Kidney glomerular epithelial cell (primary cell): ENCODE results near the gene HLX.

Source experiments
- DNase-seq: peaks from one replicate; lab custom pipeline; 2025; lab: John Stamatoyannopoulos, UW

The HLX gene

DNA sequence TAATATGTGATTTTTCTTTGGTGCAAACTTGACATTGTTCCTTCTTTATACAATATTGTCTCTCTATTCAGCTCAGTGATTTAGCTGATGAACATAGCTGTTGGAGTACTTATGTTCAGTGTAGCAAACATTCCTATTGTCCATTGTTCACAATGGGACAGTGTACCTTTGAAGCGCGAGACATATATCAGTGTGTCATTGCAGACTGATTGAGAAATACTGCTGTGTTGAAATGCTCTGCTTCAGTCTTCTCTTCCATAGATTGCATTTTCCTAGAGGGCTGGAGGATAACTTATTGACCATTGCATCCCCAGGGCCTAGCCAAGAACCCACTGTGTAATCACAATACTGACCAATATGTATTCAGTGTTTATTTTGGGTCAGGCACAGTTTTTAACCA, 46.5 kb downstream of the HLX start:
- no peak for DNase-seq

DNA sequence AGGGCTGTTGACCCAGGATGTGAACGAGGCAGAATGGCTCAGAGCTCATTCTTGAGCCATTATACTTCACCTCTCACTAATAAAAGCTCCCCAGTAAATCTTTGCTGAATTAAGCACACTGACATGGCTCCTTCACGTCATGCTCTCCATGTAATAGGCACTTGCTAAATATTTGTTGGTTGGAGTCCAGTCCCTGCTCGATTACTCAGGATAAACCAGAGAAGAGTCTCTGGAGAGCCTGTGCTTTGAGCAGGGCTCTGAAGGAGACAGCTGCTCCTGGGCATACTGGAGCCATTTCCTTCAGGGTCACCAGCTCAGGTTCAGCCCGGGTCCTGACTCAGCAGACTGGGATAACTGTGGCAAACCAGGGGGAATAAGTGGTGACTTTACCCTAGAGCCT, 46.9 kb downstream of the HLX start:
- no peak for DNase-seq

- no peak for DNase-seq
These were observed 48.2 kb downstream of the HLX start for GRCh38 chr1:220927442-220927841.

- DNase-seq = no peak
These were observed 49.1 kb downstream of the HLX start for GRCh38 chr1:220928320-220928719.

DNA sequence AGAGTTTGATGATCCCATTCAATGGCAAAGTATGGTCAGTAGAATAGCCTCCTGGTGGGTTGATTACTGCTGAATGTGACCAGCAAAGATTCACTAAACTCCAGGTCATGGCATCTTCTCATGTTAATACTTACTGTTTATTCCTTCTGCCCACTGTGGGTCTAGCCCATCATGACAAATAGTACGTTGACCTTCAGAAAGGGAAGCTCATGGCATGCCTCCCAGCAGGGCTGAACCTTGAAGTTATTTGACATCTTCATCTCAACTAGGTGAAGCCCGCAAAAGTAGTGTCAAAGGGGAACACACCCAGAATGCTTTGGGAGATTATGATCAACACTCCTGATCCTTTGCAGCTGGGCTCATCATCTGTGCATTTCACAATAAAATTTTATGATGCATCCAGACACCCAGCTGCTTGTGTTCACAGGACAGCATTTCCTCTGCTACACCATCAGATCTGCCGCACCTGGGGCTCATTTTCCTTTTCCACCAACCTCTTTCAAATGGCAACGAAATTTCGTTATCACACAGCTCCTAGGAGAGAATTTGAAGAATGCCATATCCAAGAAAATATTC, 49.6 kb downstream of the HLX start:
- no peak for DNase-seq

GRCh38 chr1:220929304-220929703, 50.1 kb downstream of the HLX start:
- DNase-seq = no peak
